Measurements from ENCODE around the gene NCL.

DNA sequence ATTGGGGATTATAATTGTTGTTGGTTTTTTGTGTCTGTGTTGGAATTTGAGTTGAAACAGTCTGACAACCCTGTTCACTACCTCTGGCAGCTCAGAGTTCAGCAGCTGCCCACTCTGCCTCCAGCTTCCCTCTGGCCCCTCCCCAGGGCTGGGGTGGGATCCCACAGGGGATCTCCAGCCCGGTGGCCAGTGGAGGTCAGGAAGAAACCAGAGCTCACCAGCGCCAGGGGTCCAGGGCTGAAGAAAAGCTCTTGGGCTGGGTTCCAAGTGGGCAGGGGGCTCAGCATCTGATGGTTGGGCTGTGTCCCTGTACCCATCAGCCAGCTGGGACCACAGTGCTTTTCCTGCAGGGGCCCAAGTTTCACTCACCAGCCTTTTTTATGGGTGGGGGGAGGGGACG, 16.5 kb upstream of the NCL start:
- TF ChIP-seq, protein P1, sequence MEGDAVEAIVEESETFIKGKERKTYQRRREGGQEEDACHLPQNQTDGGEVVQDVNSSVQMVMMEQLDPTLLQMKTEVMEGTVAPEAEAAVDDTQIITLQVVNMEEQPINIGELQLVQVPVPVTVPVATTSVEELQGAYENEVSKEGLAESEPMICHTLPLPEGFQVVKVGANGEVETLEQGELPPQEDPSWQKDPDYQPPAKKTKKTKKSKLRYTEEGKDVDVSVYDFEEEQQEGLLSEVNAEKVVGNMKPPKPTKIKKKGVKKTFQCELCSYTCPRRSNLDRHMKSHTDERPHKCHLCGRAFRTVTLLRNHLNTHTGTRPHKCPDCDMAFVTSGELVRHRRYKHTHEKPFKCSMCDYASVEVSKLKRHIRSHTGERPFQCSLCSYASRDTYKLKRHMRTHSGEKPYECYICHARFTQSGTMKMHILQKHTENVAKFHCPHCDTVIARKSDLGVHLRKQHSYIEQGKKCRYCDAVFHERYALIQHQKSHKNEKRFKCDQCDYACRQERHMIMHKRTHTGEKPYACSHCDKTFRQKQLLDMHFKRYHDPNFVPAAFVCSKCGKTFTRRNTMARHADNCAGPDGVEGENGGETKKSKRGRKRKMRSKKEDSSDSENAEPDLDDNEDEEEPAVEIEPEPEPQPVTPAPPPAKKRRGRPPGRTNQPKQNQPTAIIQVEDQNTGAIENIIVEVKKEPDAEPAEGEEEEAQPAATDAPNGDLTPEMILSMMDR (IDR thresholded peaks at IDR 0.05), result no peak
- TF ChIP-seq GABPA (IDR thresholded peaks at IDR 0.05; ENCODE audit: low read depth), result no peak
- TF ChIP-seq FOXJ3 (CRISPR knock-in tag; IDR thresholded peaks at IDR 0.05), result no peak
- TF ChIP-seq EZH2phosphoT487 (IDR thresholded peaks at IDR 0.05; ENCODE audit: borderline replicate concordance, low read depth), result no peak
- TF ChIP-seq YY1 (IDR thresholded peaks at IDR 0.05; ENCODE audit: low read depth), result no peak
- no peak for TF ChIP-seq TCF12 (IDR thresholded peaks at IDR 0.05)
- TF ChIP-seq, protein P2, sequence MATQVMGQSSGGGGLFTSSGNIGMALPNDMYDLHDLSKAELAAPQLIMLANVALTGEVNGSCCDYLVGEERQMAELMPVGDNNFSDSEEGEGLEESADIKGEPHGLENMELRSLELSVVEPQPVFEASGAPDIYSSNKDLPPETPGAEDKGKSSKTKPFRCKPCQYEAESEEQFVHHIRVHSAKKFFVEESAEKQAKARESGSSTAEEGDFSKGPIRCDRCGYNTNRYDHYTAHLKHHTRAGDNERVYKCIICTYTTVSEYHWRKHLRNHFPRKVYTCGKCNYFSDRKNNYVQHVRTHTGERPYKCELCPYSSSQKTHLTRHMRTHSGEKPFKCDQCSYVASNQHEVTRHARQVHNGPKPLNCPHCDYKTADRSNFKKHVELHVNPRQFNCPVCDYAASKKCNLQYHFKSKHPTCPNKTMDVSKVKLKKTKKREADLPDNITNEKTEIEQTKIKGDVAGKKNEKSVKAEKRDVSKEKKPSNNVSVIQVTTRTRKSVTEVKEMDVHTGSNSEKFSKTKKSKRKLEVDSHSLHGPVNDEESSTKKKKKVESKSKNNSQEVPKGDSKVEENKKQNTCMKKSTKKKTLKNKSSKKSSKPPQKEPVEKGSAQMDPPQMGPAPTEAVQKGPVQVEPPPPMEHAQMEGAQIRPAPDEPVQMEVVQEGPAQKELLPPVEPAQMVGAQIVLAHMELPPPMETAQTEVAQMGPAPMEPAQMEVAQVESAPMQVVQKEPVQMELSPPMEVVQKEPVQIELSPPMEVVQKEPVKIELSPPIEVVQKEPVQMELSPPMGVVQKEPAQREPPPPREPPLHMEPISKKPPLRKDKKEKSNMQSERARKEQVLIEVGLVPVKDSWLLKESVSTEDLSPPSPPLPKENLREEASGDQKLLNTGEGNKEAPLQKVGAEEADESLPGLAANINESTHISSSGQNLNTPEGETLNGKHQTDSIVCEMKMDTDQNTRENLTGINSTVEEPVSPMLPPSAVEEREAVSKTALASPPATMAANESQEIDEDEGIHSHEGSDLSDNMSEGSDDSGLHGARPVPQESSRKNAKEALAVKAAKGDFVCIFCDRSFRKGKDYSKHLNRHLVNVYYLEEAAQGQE (IDR thresholded peaks at IDR 0.05; ENCODE audit: low read depth, low read length), result no peak
- no peak for TF ChIP-seq NRF1 (IDR thresholded peaks at IDR 0.05; ENCODE audit: low read depth, low read length)
- no peak for TF ChIP-seq POLR2AphosphoS5 (IDR thresholded peaks at IDR 0.05; ENCODE audit: low read depth, low read length)
- TF ChIP-seq, protein P3, sequence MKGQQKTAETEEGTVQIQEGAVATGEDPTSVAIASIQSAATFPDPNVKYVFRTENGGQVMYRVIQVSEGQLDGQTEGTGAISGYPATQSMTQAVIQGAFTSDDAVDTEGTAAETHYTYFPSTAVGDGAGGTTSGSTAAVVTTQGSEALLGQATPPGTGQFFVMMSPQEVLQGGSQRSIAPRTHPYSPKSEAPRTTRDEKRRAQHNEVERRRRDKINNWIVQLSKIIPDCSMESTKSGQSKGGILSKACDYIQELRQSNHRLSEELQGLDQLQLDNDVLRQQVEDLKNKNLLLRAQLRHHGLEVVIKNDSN (IDR thresholded peaks at IDR 0.05; ENCODE audit: borderline replicate concordance, low read depth), result no peak
- no peak for TF ChIP-seq RXRA (IDR thresholded peaks at IDR 0.05; ENCODE audit: borderline replicate concordance, low read depth)
